HepG2 (cell line): ENCODE data around the gene FAM187B. TPM values are rescaled to one million over a fixed set of nuclear protein-coding genes. Genes with fewer than 3 reads are reported as not detected.

Experiments used
- CHD2 ChIP-seq: IDR thresholded peaks from 2 replicates; pipeline ENCODE4 v1.6.1; 2011; ENCODE audit warnings: low read depth, low read length, improper control_type of control experiment
- CREB1 ChIP-seq, 2 experiments: fragments of 450-650 bp in 1 of 2; IDR thresholded peaks; 2 replicates each; pipeline ENCODE4 v1.6.1; 2016 to 2017; ENCODE audit warnings: control low read depth in 1 of 2, mild to moderate bottlenecking in 1 of 2, missing compliant biosample characterization in 1 of 2, missing genetic modification characterization in 1 of 2
- DPF2 ChIP-seq: sonication (generic); formaldehyde crosslinking; IDR thresholded peaks from 2 replicates; pipeline ENCODE4 v1.4.0; 2020; ENCODE audit warnings: mild to moderate bottlenecking, low read depth, missing genetic modification reagents, borderline replicate concordance
- FOXK2 ChIP-seq: fragments of 450-650 bp; IDR thresholded peaks from 2 replicates; pipeline ENCODE4 v1.6.1; 2016
- HDAC6 ChIP-seq: fragments of 200-600 bp; sonication (generic); IDR thresholded peaks from 2 replicates; pipeline ENCODE4 v1.7.0; 2017; ENCODE audit warnings: mild to moderate bottlenecking, antibody characterized with exemption, low read length, low read depth
- HNRNPLL ChIP-seq: fragments of 200-400 bp; formaldehyde crosslinking; IDR thresholded peaks from 2 replicates; pipeline ENCODE4 v1.6.1; 2017; ENCODE audit warnings: mild to moderate bottlenecking, low read depth, low read length; ENCODE audit not compliant: poor library complexity, severe bottlenecking
- HOXA9 ChIP-seq: sonication (generic); formaldehyde crosslinking; IDR thresholded peaks from 2 replicates; pipeline ENCODE4 v1.8.1; 2022; ENCODE audit warnings: missing genetic modification reagents, mild to moderate bottlenecking, moderate library complexity, borderline replicate concordance
- MBD4 ChIP-seq: IDR thresholded peaks from 2 replicates; pipeline ENCODE4 v1.6.1; 2012; ENCODE audit warnings: low read length, inconsistent platforms, borderline replicate concordance
- MEIS2 ChIP-seq: sonication (generic); formaldehyde crosslinking; IDR thresholded peaks from 2 replicates; pipeline ENCODE4 v1.9.0; 2021; ENCODE audit warnings: mild to moderate bottlenecking, missing genetic modification reagents
- NCOA5 ChIP-seq: sonication (generic); formaldehyde crosslinking; IDR thresholded peaks from 2 replicates; pipeline ENCODE4 v1.4.0; 2020; ENCODE audit warnings: missing genetic modification reagents
- NFE2L1 ChIP-seq: sonication (generic); formaldehyde crosslinking; IDR thresholded peaks from 2 replicates; pipeline ENCODE4 v1.4.0; 2020; ENCODE audit warnings: missing genetic modification reagents, mild to moderate bottlenecking, borderline replicate concordance
- PREB ChIP-seq: sonication (generic); formaldehyde crosslinking; IDR thresholded peaks from 2 replicates; pipeline ENCODE4 v1.4.0; 2020; ENCODE audit warnings: missing genetic modification reagents
- RFXANK ChIP-seq: IDR thresholded peaks from 2 replicates; pipeline ENCODE4 v1.6.1; 2016
- RNF219 ChIP-seq: sonication (generic); formaldehyde crosslinking; IDR thresholded peaks from 2 replicates; pipeline ENCODE4 v1.5.0; 2020; ENCODE audit warnings: mild to moderate bottlenecking, missing genetic modification reagents
- RXRA ChIP-seq: sonication (generic); formaldehyde crosslinking; IDR thresholded peaks from 2 replicates; pipeline ENCODE4 v1.5.1; 2020; ENCODE audit warnings: missing genetic modification reagents
- TOE1 ChIP-seq: sonication (generic); formaldehyde crosslinking; IDR thresholded peaks from 2 replicates; pipeline ENCODE4 v1.4.0; 2020; ENCODE audit warnings: mild to moderate bottlenecking, missing genetic modification reagents
- ZBTB26 ChIP-seq: IDR thresholded peaks from 2 replicates; pipeline ENCODE4 v1.6.1; 2016; ENCODE audit warnings: missing compliant biosample characterization, missing genetic modification reagents, borderline replicate concordance
- ZFP36 ChIP-seq: fragments of 150-350 bp; IDR thresholded peaks from 2 replicates; pipeline ENCODE4 v1.6.1; 2018; ENCODE audit warnings: borderline replicate concordance, low read length, low read depth; ENCODE audit not compliant: partially characterized antibody
- ZIK1 ChIP-seq: sonication (generic); formaldehyde crosslinking; IDR thresholded peaks from 2 replicates; pipeline ENCODE4 v1.5.0; 2020; ENCODE audit warnings: mild to moderate bottlenecking, low read depth, missing genetic modification reagents, borderline replicate concordance
- ZNF235 ChIP-seq: sonication (generic); formaldehyde crosslinking; IDR thresholded peaks from 2 replicates; pipeline ENCODE4 v1.8.1; 2023; ENCODE audit warnings: mild to moderate bottlenecking, missing genetic modification reagents, borderline replicate concordance
- ZNF281 ChIP-seq: sonication (generic); formaldehyde crosslinking; IDR thresholded peaks from 2 replicates; pipeline ENCODE4 v1.4.0; 2020; ENCODE audit warnings: missing genetic modification reagents, borderline replicate concordance
- ZNF30 ChIP-seq: sonication (generic); formaldehyde crosslinking; IDR thresholded peaks from 2 replicates; pipeline ENCODE4 v1.5.0; 2020; ENCODE audit warnings: mild to moderate bottlenecking, missing genetic modification reagents
- ZNF432 ChIP-seq: sonication (generic); formaldehyde crosslinking; IDR thresholded peaks from 2 replicates; pipeline ENCODE4 v1.5.0; 2020; ENCODE audit warnings: missing genetic modification reagents, mild to moderate bottlenecking, borderline replicate concordance
- ZNF570 ChIP-seq: sonication (generic); formaldehyde crosslinking; IDR thresholded peaks from 2 replicates; pipeline ENCODE4 v1.4.0; 2020; ENCODE audit warnings: mild to moderate bottlenecking, missing genetic modification reagents, borderline replicate concordance
- ZNF652 ChIP-seq: IDR thresholded peaks from 2 replicates; pipeline ENCODE4 v1.6.1; 2016; ENCODE audit warnings: low read depth, borderline replicate concordance
- polyA plus RNA-seq, 8 experiments: library from polyadenylated mRNA; depleted of rRNA in 3 of 8; stranded (reverse) in 7 of 8; unstranded in 1 of 8; fragments of >200 nt; fragmentation: Illumina TruSeq in 4 of 8; extraction: Trizol in 4 of 8; gene quantifications; 2 replicates each; pipeline versions ENCODE4 v1.2.1 to v1.2.3, GENCODE V29; 2011 to 2016; ENCODE audit warnings: low read depth in 4 of 8, missing spikeins in 1 of 8, mixed read lengths in 1 of 8; ENCODE audit not compliant: insufficient read depth in 1 of 8
- total RNA-seq, 5 experiments: library from RNA; depleted of rRNA; stranded (reverse); fragments of >200 nt; fragmentation: Illumina TruSeq; extraction: Trizol; gene quantifications; 2 replicates each; pipeline ENCODE4 v1.2.3, GENCODE V29; 2016; ENCODE audit warnings: low read depth in 1 of 5

The FAM187B gene
- total and polyA plus RNA-seq, 2 of the 13 experiments (the other 11 are each of a cell fraction or from before 2014, with no cell fraction given) = not detected

GRCh38 chr19:35267353-35267817 is 38.8 kb upstream of the FAM187B start (continued):
- TF ChIP-seq ZNF652 (CRISPR knock-in tag) = no peak
- TF ChIP-seq ZNF235 (CRISPR knock-in tag) = no peak; the same call in 1 of the 2 replicates
- TF ChIP-seq RXRA (CRISPR knock-in tag) = 0 out of 2 replicates have a peak, but pooled peaks have one; percentile 26
- TF ChIP-seq ZNF570 (CRISPR knock-in tag) = no peak
- TF ChIP-seq FOXK2 = no peak
- TF ChIP-seq ZBTB26 (CRISPR knock-in tag) = no peak
- no peak for TF ChIP-seq TOE1 (CRISPR knock-in tag)
- peak; percentile 10 for TF ChIP-seq HNRNPLL
- no peak for TF ChIP-seq CHD2
- TF ChIP-seq DPF2 (CRISPR knock-in tag) = no peak
- TF ChIP-seq MEIS2 (CRISPR knock-in tag) = no peak; the same call in 1 of the 2 replicates
- no peak for TF ChIP-seq ZFP36
- TF ChIP-seq RFXANK (CRISPR knock-in tag) = no peak
- no peak for TF ChIP-seq NFE2L1
- TF ChIP-seq NCOA5 = no peak
- TF ChIP-seq RNF219 (CRISPR knock-in tag) = no peak
- no peak for TF ChIP-seq ZNF281 (CRISPR knock-in tag)
- no peak for TF ChIP-seq HDAC6
- TF ChIP-seq ZIK1 (CRISPR knock-in tag) = no peak
- TF ChIP-seq ZNF432 (CRISPR knock-in tag) = no peak
- TF ChIP-seq CREB1 (IDR thresholded peaks at IDR 0.05) = no peak
- no peak for TF ChIP-seq CREB1 (CRISPR knock-in tag; IDR thresholded peaks at IDR 0.05)
- TF ChIP-seq MBD4 = no peak
- TF ChIP-seq ZNF30 (CRISPR knock-in tag) = no peak
- TF ChIP-seq HOXA9 = no peak
- no peak for TF ChIP-seq PREB (CRISPR knock-in tag)
